HG02885 (cell line): ENCODE data around the gene MANEA.
"Not testable (repeated sequence)": the region's sequence is repeated elsewhere in the genome, so short reads cannot be mapped to it uniquely, and the experiment has no call there.

Experiments used
- ATAC-seq: cut with Tn5 transposase; IDR thresholded peaks from one replicate; pipeline ENCODE4 v1.9.1; 2021; ENCODE audit warnings: mild to moderate bottlenecking; ENCODE audit not compliant: unreplicated experiment, poor library complexity

MANEA gene, protein sequence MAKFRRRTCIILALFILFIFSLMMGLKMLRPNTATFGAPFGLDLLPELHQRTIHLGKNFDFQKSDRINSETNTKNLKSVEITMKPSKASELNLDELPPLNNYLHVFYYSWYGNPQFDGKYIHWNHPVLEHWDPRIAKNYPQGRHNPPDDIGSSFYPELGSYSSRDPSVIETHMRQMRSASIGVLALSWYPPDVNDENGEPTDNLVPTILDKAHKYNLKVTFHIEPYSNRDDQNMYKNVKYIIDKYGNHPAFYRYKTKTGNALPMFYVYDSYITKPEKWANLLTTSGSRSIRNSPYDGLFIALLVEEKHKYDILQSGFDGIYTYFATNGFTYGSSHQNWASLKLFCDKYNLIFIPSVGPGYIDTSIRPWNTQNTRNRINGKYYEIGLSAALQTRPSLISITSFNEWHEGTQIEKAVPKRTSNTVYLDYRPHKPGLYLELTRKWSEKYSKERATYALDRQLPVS

DNA sequence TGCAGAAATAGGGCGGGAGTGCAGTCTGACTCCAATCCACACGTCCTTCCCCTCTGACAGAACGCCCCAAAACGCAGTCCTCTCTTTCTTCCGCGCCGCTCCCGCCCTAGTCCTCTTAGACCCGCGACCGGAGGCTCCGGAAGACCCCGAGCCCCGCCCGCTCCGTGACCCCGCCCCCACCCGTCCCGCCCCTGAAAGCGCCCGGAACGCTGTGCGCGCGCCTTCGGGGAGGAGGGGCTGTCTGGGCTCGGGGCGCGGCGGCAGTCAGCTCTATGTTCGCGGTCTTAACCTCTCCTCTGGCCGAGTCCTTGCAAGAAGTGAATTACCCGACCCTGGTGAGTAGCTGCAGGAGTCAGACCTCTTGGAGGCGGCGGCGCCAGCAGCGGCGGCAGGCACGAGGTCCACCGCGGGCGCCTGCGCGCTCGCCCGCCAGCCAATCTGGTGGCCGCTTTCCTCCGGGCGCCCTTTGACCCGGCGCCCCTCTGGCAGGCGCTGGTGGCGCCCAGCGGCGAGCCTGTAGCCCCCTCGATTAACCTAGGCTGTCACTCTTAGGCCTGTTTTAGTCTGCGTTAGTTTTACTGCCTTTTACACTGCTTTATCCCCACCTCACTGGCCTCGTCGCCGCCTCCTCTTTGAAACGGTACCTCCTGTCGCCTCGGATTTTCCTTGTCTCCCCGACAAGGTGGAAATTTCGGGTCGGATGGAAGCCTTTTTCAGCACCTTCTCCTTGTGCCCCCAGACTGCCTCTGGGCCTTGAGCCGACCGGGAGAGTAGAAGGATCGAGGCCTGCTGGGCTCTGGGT lies at the start of gene MANEA:
MANEA (plus strand) TSS at position 232 of the 802 bp plus-strand sequence. CDS start 8,905 bp downstream, outside the sequence.
- peak; percentile 81 for ATAC-seq

DNA sequence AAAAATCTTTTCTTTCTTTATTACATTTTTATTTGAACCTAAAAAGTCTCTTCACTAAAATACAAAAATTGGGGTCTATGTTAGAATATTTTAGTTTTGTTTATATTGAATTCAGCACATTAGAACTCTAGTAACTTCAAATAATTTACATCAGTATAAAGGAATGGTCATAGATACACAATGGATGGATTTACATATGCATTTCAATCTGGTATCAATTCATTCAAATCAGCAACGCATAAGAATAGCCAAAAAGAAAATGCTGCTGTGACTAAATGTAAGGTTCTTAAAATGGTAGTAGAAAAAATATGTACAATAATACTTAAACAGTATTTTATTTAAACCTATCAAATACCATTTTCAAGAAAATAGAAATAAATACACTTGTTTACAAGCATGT lies 47.6 kb upstream of the MANEA start:
- ATAC-seq = no peak

DNA sequence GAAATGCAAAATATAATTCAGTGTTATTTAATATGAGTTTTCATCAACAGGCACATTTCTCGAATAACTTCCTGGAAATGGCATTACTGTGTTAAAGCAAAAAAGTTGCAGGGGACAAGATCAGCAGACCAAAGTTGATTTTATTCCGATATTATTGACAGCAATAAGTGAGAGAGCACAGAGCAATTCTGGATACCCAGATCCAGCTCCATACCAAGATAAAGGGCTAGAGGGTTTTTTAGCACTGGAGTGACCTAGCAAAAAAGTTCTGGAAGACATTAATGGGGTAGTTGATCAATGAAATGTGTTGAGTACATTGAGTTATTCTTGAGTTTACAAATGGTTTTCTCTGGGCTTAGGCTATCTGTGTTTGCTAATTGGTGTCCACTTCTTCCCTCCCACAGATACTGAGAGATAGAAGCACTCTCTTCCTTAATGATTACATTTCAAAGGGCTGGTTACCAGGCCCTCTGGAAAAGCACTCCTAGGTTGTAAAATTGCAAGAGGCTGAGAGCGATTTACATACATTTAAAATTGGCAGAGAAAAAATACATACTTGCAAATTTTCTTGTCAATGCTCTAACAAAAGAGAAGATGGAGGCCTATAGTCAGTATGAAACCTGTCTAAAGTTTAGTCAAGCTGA lies 47.0 kb upstream of the MANEA start:
- ATAC-seq = no peak

DNA sequence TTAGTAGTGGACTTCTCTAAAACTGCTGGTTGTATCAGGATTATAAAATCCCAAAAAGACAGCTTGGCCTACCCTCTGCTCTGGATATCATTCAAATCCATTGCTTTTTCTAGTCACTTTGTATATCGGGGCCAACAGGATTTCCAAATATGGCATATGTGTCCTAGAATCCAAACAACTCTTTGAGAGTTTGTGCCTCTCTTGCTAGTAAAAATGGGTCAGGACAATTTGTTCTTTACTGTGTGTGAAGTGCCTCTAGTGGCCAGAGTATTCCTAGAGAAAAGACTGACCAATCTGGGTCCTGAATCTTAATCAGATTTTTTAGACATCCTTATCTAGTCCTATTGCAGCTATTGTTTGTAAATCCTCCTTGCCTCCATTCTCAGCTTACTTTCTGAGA lies 33.5 kb upstream of the MANEA start:
- ATAC-seq = no peak

GRCh38 chr6:95544517-95545225 lies 32.7 kb upstream of the MANEA start:
- ATAC-seq = no peak

DNA sequence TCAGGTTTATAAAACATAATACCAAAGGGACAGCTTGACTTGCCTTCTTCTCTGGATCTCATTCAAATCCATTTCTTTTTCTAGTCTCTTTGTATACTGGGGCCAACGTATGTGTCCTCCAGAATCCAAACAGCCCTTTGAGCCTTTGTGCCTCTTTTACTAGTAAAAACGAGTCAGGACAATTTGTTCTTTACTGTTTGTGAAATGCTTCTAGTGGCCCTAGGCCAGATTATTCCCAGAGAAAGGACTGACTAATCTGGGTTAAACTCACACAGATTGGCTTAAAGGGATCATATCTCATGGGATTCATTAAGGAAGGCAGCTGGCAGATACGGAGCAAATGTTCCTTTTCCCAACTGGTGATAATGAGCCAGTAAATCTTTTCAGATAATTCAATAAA lies 32.1 kb upstream of the MANEA start:
- ATAC-seq = no peak

GRCh38 chr6:95545686-95546085 lies 31.6 kb upstream of the MANEA start:
- no peak for ATAC-seq

DNA sequence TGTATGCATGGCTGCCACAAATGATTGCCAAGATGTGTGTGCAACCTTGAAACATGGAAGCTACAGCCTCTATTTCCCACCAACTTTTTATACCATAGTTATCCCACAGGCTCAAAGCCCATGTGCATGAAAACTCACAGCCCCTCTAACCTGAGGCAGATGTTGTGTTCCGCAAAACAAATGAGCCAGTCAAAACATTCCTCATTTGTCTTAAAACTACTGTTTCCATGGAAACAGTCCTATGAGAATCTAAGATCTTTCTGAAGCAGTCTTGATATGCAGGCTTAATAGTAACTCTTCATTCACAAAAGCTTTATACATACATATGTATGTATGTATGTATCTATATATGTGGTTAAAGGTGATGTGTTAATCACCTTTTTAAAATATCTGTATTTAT lies 31.2 kb upstream of the MANEA start:
- no peak for ATAC-seq

DNA sequence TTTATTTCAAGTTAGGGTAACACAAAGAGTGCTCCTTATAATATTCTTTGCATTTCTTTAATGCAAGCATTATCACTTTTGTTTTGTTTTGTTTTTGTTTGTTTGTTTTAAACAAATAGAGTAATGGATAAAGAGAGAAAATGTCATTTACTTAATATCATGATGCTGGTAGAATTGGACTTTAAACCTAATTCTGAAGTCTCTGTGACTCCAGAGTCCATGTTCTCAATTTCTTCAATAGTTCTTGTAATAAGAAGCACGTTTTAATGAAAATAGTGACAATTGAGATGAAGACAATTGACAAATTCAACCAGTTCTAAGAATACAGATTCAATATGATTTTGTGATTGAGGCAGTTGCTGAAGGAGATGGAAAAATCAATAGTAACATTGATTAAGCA lies 30.3 kb upstream of the MANEA start:
- ATAC-seq = no peak

GRCh38 chr6:95548188-95548786 lies 29.0 kb upstream of the MANEA start:
- no peak for ATAC-seq

- ATAC-seq = no peak
Measured at GRCh38 chr6:95551678-95552324, 25.5 kb upstream of the MANEA start.

- ATAC-seq = no peak
Measured at GRCh38 chr6:95553880-95554279, 23.5 kb upstream of the MANEA start.

GRCh38 chr6:95560956-95561355 lies 16.4 kb upstream of the MANEA start:
- not testable (repeated sequence) for ATAC-seq

GRCh38 chr6:95569560-95569959 lies 7.8 kb upstream of the MANEA start:
- ATAC-seq = no peak

GRCh38 chr6:95572098-95572497 lies 5.2 kb upstream of the MANEA start:
- peak; percentile 48 for ATAC-seq

- no peak for ATAC-seq
Measured at GRCh38 chr6:95574811-95575210, 2.5 kb upstream of the MANEA start.

GRCh38 chr6:95576218-95576997 lies 927 bp upstream of the MANEA start:
- peak; percentile 27 for ATAC-seq

GRCh38 chr6:95576998-95577303 lies 384 bp upstream of the MANEA start:
- no peak for ATAC-seq

DNA sequence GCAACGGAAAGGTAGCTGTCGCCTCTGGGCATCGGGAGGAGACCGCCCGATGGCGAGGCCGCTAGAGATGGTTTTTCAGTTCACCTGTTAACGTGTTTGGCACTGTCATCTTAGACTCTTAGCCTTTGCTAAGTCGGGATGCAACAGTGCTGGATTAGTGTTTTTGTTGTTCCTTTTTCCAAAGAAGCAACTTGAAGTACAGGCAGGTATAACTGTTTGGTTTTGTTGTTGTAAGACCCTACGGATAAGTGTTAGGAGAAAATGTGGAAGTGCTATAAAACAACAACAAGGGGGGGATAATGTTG lies 723 bp downstream of the MANEA start:
- ATAC-seq = peak; percentile 18
